WTC11 (cell line): ENCODE results near the gene RNF10. TPM values are rescaled to one million over a fixed set of nuclear protein-coding genes. Genes with fewer than 3 reads are reported as not detected.

ENCODE experiments used
- ATAC-seq: fragments of 200-7000 bp; cut with Tn5 transposase; 2 replicates; pipeline ENCODE4 v1.10.0; 2021; ENCODE audit warnings: mild to moderate bottlenecking, moderate library complexity
- CTCF ChIA-PET: fragments of 300-600 bp; sonication (Branson Sonifier 250); formaldehyde crosslinking; loops from one replicate; lab custom pipeline; 2021; ENCODE audit warnings: antibody characterized with exemption; lab: Charles Lee
- POLR2A ChIA-PET: fragments of 350-600 bp; sonication (Branson Sonifier 250); formaldehyde crosslinking; loops from one replicate; lab custom pipeline; 2021; ENCODE audit warnings: antibody characterized with exemption; lab: Charles Lee
- DNase-seq: peaks from one replicate; pipeline ENCODE4 v3.0.0; 2021; ENCODE audit warnings: low spot score
- H3K27ac Mint-ChIP-seq: 2 replicates; pipeline ENCODE4 v1.8.0; 2021; ENCODE audit warnings: mixed read lengths
- H3K27me3 Mint-ChIP-seq: 2 replicates; pipeline ENCODE4 v1.8.0; 2021; ENCODE audit warnings: low read depth, mild to moderate bottlenecking, moderate library complexity, mixed read lengths
- H3K36me3 Mint-ChIP-seq: 2 replicates; pipeline ENCODE4 v1.8.0; 2021; ENCODE audit warnings: mixed read lengths
- H3K4me1 Mint-ChIP-seq: 2 replicates; pipeline ENCODE4 v1.8.0; 2022; ENCODE audit warnings: mixed read lengths
- H3K4me3 Mint-ChIP-seq: 2 replicates; pipeline ENCODE4 v1.8.0; 2021; ENCODE audit warnings: mild to moderate bottlenecking, moderate library complexity, mixed read lengths
- H3K9me3 Mint-ChIP-seq: 2 replicates; pipeline ENCODE4 v1.8.0; 2021; ENCODE audit warnings: mixed read lengths
- ATF6 ChIP-seq: sonication (generic); formaldehyde crosslinking; IDR thresholded peaks from 2 replicates; pipeline ENCODE4 v1.8.1; 2023; ENCODE audit warnings: mild to moderate bottlenecking, missing genetic modification reagents
- CBFB ChIP-seq: sonication (generic); formaldehyde crosslinking; IDR thresholded peaks from 2 replicates; pipeline ENCODE4 v1.8.1; 2022; ENCODE audit warnings: mild to moderate bottlenecking, low read depth, missing genetic modification reagents
- CDX4 ChIP-seq: fragments of 250-450 bp; sonication (Bioruptor Pico); IDR thresholded peaks from 2 replicates; pipeline ENCODE4 v1.9.0; 2021; ENCODE audit warnings: moderate library complexity, mild to moderate bottlenecking, inconsistent platforms, borderline replicate concordance
- E2F5 ChIP-seq: sonication (generic); formaldehyde crosslinking; IDR thresholded peaks from 2 replicates; pipeline ENCODE4 v1.8.1; 2022; ENCODE audit warnings: mild to moderate bottlenecking, moderate library complexity, missing genetic modification reagents
- ESRRA ChIP-seq: sonication (generic); formaldehyde crosslinking; IDR thresholded peaks from 2 replicates; pipeline ENCODE4 v1.8.1; 2022; ENCODE audit warnings: mild to moderate bottlenecking, missing genetic modification reagents, borderline replicate concordance
- ETV6 ChIP-seq: sonication (generic); formaldehyde crosslinking; IDR thresholded peaks from 2 replicates; pipeline ENCODE4 v1.8.1; 2022; ENCODE audit warnings: mild to moderate bottlenecking, missing genetic modification reagents
- GTF2I ChIP-seq: fragments of 250-450 bp; sonication (Bioruptor Pico); conservative IDR thresholded peaks from 2 replicates; pipeline ENCODE4 v1.4.0; 2021; ENCODE audit warnings: mild to moderate bottlenecking
- IRF2 ChIP-seq: sonication (generic); formaldehyde crosslinking; IDR thresholded peaks from 2 replicates; pipeline ENCODE4 v1.8.0; 2022; ENCODE audit warnings: low read depth, missing genetic modification reagents, borderline replicate concordance
- MAX ChIP-seq: sonication (generic); formaldehyde crosslinking; IDR thresholded peaks from 2 replicates; pipeline ENCODE4 v1.8.0; 2022; ENCODE audit warnings: mild to moderate bottlenecking, missing genetic modification reagents
- NFE2L1 ChIP-seq: sonication (generic); formaldehyde crosslinking; IDR thresholded peaks from 2 replicates; pipeline ENCODE4 v1.8.1; 2023; ENCODE audit warnings: missing genetic modification reagents
- PRRX2 ChIP-seq: fragments of 250-450 bp; sonication (Bioruptor Pico); IDR thresholded peaks from 2 replicates; pipeline ENCODE4 v1.8.0; 2021; ENCODE audit warnings: mild to moderate bottlenecking
- SMAD4 ChIP-seq: sonication (generic); formaldehyde crosslinking; IDR thresholded peaks from 2 replicates; pipeline ENCODE4 v1.8.0; 2022; ENCODE audit warnings: mild to moderate bottlenecking, missing genetic modification reagents
- TEAD4 ChIP-seq: sonication (generic); formaldehyde crosslinking; IDR thresholded peaks from 2 replicates; pipeline ENCODE4 v1.8.0; 2022; ENCODE audit warnings: mild to moderate bottlenecking, missing genetic modification reagents
- ZBTB43 ChIP-seq: sonication (generic); formaldehyde crosslinking; IDR thresholded peaks from 2 replicates; pipeline ENCODE4 v1.8.1; 2023; ENCODE audit warnings: mild to moderate bottlenecking, missing genetic modification reagents
- ZNF121 ChIP-seq: sonication (generic); formaldehyde crosslinking; IDR thresholded peaks from 2 replicates; pipeline ENCODE4 v1.8.0; 2023; ENCODE audit warnings: missing genetic modification reagents
- ZNF263 ChIP-seq: sonication (generic); formaldehyde crosslinking; IDR thresholded peaks from 2 replicates; pipeline ENCODE4 v1.8.1; 2022; ENCODE audit warnings: low read depth, mild to moderate bottlenecking, moderate library complexity, missing genetic modification reagents
- ZNF423 ChIP-seq: fragments of 250-450 bp; sonication (Bioruptor Pico); IDR thresholded peaks from 2 replicates; pipeline ENCODE4 v2.1.2; 2022; ENCODE audit warnings: mild to moderate bottlenecking, moderate library complexity
- ZNF532 ChIP-seq: fragments of 250-450 bp; sonication (Bioruptor Pico); IDR thresholded peaks from 2 replicates; pipeline ENCODE4 v1.9.0; 2021; ENCODE audit warnings: mild to moderate bottlenecking, borderline replicate concordance
- ZNF671 ChIP-seq: fragments of 250-450 bp; sonication (Bioruptor Pico); IDR thresholded peaks from 2 replicates; pipeline ENCODE4 v1.8.0; 2021; ENCODE audit warnings: mild to moderate bottlenecking
- total RNA-seq: library from RNA; stranded (reverse); gene quantifications from 3 replicates; pipeline ENCODE4 v1.2.3, GENCODE V29; 2021

The RNF10 gene
- total RNA-seq, 1 experiment from 2014 or later: 160 TPM

GRCh38 chr12:120573560-120573959 is 39.4 kb downstream of the RNF10 start:
- Mint-ChIP-seq H3K27ac (no peak overlapping the region; the same call in 1 of the 2 replicates), H3K4me1 (no peaks in the 10 kb centered on the region), H3K4me3 (no peak overlapping the region), H3K36me3 (peaks cover 78% of the 10 kb centered on the region), H3K27me3 (no peaks in the 10 kb centered on the region), H3K9me3 (no peaks in the 10 kb centered on the region)
- POLR2A ChIA-PET: no interaction called here
- no peak for DNase-seq
- ATAC-seq: no peak
- CTCF ChIA-PET: no interaction called here
- TF ChIP-seq ZNF532: no peak
- no peak for TF ChIP-seq MAX
- TF ChIP-seq CDX4 (CRISPR knock-in tag): no peak

- ATAC-seq (no peak), DNase-seq (no peak)
- H3K27ac Mint-ChIP-seq: peak overlapping the region; percentile 82
- no peaks in the 10 kb centered on the region for H3K27me3 Mint-ChIP-seq
- no peak overlapping the region for H3K4me3 Mint-ChIP-seq
- H3K4me1 Mint-ChIP-seq: no peaks in the 10 kb centered on the region
- H3K9me3 Mint-ChIP-seq: no peaks in the 10 kb centered on the region
- H3K36me3 Mint-ChIP-seq: peaks cover 81% of the 10 kb centered on the region
- ChIA-PET CTCF (no interaction called here), POLR2A (no interaction called here)
- TF ChIP-seq ZNF263 (CRISPR knock-in tag) (no peak), PRRX2 (CRISPR knock-in tag) (no peak), ZNF532 (no peak), SMAD4 (CRISPR knock-in tag) (no peak), ZNF121 (CRISPR knock-in tag) (no peak), TEAD4 (CRISPR knock-in tag) (no peak), IRF2 (CRISPR knock-in tag) (no peak), ZNF671 (CRISPR knock-in tag) (no peak), GTF2I (CRISPR knock-in tag) (no peak)
Measured at GRCh38 chr12:120574106-120574505, 40.0 kb downstream of the RNF10 start.

GRCh38 chr12:120579179-120579578 is 45.0 kb downstream of the RNF10 start:
- DNase-seq (no peak), ATAC-seq (no peak)
- Mint-ChIP-seq H3K4me1 (peaks cover 24% of the 10 kb centered on the region), H3K36me3 (peaks cover 46% of the 10 kb centered on the region), H3K27ac (no peak overlapping the region), H3K27me3 (peaks cover 5% of the 10 kb centered on the region), H3K4me3 (peak overlapping the region; percentile 100; the same call in 1 of the 2 replicates), H3K9me3 (no peaks in the 10 kb centered on the region)
- ChIA-PET POLR2A (interaction anchor here (0.6 kb wide), 1 partner anchor 473 kb away, joined by 4 read pairs; no protein-coding TSS in a partner anchor), CTCF (interaction anchor here (1.0 kb wide), 1 partner anchor 122 kb away, joined by 3 read pairs; no protein-coding TSS in a partner anchor)
- no peak for TF ChIP-seq ETV6 (CRISPR knock-in tag)
- TF ChIP-seq ESRRA: no peak
- TF ChIP-seq E2F5 (CRISPR knock-in tag): no peak
- TF ChIP-seq ATF6 (CRISPR knock-in tag): no peak
- no peak for TF ChIP-seq NFE2L1 (CRISPR knock-in tag)
- no peak for TF ChIP-seq ZBTB43 (CRISPR knock-in tag)
- no peak for TF ChIP-seq ZNF423 (CRISPR knock-in tag)
- TF ChIP-seq CBFB: no peak
